ENCODE measurements around the gene BSND.

The BSND gene

DNA sequence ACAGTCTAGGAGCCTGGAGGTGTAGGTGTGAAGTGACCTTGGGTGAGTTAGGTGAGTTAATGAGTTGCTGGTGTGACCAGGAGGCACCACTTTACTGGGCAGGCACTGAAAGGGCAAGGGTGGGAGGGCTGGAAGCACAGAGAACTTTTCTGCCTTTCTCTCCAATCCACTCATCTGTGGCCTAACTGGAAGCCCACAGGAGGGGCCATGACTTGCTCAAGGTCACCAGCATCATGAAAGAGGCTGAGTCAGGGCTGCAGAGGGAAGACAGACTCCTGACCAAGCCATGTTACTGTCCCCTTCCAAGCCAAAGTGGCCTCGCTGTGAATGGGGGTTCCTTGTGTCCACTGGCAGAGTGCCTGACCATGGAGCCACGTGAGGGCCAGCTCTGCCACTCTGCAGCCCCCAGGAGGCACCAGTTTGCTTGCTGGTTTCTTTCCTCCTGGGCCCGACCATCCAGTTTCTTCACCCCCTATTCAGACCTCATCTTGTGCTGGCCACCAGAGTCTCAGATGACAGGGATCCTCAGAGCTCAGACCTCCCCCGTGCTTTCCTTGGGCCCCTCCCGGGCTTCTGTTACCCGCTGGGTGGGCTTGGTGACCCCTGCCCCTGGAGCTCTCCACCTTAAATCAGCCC, 4.3 kb upstream of the BSND start:
- no peak for DNase-seq

GRCh38 chr1:54995013-54995760, 3.5 kb upstream of the BSND start:
- no peak for DNase-seq

DNA sequence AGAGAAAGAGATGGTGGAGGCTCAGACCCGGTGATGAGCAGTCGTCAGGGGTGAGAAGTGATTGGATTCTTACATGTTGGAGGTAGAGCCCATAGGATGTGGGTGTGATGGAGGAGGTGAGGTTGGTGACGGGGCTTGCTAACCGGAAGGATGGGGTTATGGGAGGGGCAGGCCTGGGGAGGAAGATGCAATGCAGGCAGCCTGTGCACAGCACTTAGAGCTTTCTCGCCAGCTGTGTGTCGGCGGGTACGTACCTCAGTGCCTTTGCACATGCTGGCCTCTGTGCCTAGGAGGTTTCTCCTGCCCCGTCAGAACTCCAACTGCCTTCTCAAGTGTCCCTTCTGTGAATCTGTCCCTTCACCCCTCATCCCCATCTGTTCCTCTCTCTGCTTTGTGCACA, 2.9 kb upstream of the BSND start:
- DNase-seq: no peak

GRCh38 chr1:54996359-54996868, 2.3 kb upstream of the BSND start:
- peak; percentile 84 for DNase-seq

DNA sequence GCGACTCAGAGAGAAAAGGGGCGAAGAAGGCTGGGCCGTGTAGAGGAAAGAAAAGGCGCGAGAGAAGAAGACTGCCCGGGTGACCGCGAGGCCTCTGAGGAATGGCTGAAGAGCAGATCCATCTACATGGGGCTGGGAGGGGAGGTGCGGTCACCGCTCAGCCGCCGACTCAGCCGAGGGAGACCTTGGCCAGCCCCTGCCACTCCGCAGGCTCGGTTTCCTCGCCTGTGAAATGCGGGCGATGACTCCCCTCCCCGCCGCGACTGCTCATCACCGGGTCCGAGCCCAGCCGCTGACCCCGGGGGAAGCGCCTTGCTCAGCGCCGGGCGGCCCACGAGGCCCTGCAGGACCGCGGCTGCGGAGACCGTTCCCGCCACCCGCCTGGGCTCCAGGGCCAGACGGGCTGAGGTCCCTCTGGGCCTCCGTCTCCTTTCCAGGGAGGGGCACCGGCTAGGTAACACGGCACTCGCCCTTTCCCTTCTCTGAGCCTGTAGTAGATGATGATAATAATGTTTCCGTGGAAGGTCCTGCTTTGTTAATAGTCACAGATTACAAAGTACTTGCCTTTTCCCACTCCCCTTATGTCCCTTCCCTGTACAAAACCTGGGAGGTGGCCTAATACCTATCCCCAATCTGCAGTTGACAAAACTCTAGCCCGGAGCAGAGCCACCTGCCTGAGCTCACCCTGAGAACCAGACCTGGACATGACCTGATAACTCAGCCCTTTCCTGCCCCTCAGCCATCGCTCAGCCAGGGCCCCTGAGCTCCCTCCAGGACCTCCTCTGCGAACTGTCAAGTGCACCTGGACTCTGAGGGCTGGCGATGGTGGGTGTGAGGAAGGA, 1.6 kb upstream of the BSND start:
- DNase-seq: no peak

GRCh38 chr1:54997711-54997986, 1.1 kb upstream of the BSND start:
- no peak for DNase-seq

GRCh38 chr1:54998100-54998499, 633 bp upstream of the BSND start:
- no peak for DNase-seq

GRCh38 chr1:55000110-55001085, 1.7 kb downstream of the BSND start:
- DNase-seq: no peak

DNA sequence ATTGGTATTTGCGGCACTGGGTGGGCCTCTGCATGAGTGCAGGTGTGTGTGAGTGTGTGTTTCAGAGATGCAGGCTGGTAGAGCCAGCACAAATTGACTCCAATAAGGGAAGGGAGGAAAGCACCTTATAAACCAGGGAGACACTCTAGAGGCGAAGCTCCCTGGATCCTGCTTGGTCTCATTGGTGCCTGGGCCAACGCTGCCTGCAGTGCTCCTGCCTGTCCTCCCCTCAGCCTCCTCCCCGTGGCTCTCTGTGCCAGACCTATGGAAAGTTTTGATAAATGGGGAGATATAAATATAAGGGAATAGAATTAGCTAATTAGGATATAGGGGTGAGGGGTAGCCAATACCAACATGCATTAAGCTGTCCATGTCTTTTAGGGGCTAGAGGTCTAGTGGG, 2.6 kb downstream of the BSND start:
- DNase-seq: no peak

DNA sequence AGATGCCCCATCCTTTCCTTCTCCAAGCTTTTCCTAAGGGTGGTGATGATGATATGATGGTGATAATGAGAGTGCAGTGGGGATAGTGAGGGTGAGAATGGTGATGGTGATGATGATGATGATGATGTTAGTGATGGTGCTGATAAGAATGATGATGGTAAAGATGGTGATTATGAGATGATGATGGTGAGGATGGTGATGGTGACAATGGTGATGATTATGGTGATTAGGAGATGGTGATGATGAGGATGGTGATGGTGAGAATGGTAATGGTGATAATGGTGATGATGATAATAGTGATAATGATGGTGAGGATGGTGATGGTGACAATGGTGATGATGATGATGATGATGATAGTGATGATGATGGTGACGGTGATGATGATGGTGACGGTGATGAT, 4.0 kb downstream of the BSND start:
- DNase-seq: no peak

DNA sequence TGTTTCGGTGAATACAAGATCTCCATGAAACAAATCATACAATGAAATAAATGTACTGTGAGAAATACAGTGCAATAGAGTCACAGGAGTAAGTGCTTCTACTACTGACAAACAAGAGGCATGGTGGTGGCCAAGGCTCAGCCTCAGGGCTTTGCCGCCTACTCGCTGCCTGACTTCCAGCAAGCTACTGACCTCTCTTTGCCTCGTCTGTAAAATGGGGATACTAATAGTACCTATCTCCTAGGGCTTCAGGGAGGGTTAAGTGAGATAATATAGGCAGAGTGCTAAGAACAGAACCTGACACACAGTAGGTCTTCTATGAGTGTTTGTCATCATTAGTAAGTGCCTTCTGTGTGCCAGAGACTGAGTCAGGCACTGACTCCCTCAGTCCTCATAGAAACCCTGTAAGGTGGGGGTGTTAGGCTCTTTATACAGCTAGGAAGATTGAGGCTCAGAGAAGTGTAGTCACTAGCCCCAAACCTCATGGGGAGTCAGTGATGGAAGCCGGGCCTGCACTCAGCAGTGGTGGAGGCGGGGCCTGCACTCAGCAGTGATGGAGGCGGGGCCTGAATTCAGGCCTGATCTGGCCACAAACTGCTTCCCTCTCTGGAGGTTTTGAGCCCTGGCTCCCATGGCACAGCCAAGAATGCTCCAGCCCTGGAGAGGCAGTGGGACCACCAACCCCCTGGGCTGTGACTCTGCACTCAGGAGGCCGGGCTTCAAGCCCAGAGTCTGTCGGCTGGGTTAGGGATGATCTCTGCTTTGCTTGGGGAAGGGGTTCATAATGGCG, 6.8 kb downstream of the BSND start:
- no peak for DNase-seq

DNA sequence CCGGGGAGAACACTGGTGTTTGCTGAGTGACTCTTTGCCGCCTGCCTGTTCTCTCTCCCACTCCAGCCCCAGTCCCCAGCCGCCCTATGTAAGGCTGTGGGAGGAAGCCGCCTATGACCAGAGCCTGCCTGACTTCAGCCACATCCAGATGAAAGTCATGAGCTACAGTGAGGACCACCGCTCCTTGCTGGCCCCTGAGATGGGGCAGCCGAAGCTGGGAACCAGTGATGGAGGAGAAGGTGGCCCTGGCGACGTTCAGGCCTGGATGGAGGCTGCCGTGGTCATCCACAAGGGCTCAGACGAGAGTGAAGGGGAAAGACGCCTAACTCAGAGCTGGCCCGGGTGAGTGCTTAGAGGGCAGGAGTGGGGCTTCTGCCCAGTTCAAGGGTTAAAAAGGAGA, 8.2 kb downstream of the BSND start:
- no peak for DNase-seq

DNA sequence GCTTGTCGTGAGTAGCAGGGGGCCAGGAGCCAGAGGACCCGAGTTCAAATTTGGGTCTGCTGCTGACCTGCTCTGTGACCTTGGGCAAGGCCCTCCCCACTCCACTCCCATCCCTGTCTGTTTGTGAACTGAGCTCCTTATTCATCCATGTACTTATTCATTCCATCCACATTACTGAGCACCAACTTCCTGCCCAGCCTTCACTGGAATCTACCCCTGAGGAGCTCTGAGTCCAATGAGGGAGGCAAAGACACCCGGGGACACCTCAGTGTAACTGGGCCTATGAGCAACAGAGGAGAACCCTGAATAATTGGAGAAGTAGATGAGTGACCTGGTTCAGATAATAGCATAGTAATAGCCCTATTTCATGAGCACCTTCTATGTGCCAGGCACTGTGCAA, 8.9 kb downstream of the BSND start:
- DNase-seq: no peak

GRCh38 chr1:55010194-55010886, 11.6 kb downstream of the BSND start:
- no peak for DNase-seq

DNA sequence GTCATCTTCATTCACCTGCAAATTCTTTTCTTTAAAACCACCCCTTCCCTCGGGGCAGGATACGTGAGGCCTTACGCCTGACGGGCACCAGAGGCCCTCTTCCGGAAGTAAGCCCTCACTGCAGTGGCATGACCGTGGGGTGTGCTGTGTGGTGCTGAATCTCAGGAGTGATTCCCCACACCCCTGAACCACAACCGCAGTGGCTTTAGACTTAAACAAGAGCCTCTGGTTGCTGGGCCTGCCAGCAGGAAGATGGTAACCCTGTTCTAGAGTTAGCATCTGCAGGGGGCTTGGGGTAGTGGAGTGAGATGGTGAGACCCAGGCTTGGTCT, 12.1 kb downstream of the BSND start:
- no peak for DNase-seq

DNA sequence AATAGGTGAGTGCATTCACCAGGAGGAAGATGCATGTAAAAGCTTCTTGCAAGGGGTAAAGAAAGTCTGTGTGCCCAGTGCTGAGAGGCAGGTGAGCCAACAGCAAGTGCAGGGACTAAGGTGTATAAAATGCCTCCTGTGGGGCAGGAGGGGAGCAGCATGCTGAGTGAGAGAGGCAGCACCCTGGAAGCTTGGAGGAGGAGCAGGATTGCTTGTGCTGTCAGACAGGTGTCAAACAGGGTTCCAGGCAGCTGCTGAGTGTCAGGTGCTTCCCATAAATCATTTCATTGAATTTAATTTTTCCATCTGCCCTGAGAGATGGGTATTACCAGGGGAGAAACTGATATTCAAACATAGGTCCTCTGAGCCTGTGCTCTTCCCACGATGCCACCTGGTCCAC, 13.9 kb downstream of the BSND start:
- no peak for DNase-seq

DNA sequence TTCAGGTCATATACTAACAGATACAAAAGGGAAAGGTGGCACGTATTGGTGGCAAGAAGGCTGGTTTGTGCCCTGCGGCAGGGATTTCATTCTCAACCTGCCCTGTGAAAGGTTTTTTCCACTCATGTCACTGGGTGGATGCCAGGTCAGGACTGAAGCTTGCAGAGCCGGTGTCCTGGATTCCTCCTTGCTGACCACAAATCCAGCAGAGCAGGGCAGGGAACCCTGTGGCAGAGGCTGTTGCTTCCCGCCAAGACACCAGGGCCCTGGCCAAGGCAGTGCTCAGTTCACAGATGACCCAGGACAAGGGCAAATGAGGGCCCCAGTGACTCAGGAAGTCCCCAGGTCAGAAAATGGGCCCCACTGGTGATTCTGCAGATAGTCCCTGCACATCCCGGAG, 16.4 kb downstream of the BSND start:
- no peak for DNase-seq

DNA sequence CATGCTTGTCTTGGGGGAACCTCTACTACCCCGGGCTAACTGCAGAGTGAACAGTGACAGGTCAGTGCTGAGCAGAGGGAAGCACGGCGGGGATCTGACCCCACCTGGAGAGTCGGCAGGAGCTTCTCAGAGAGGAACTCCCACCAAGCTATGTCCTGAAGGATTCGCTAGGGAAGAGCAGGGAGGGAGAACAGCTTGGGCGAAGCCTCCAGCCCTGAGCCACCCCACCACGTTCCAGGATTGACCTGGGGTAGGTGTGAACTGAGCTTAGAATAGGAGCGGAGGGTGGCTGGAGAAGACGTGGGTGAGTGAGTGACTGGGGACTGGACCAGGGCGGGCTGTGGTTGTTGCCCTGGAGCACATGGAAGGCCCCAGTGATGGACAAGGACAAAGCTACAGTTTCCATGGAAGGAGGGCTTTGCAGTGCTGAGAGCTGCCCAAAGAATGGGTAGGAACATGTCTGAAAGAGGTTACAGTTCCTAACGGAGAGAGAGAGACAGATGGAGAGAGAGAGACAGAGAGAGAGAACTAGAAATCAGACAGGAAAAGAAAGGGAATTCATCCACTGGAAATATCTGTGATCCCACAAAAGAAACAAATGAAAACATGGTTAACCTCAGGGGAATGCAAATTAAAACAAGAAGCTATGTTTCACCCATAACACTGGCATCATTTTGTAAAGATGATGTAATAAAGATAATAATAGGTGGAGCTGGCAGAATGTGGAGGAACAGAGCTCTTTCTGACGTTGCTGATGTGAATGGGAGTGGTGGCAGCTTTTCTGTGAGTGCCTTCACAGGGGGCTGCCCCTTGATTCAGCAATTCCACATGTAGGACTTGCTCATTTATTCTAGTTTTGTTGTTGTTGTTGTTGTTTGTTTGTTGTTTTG, 17.2 kb downstream of the BSND start:
- no peak for DNase-seq

DNA sequence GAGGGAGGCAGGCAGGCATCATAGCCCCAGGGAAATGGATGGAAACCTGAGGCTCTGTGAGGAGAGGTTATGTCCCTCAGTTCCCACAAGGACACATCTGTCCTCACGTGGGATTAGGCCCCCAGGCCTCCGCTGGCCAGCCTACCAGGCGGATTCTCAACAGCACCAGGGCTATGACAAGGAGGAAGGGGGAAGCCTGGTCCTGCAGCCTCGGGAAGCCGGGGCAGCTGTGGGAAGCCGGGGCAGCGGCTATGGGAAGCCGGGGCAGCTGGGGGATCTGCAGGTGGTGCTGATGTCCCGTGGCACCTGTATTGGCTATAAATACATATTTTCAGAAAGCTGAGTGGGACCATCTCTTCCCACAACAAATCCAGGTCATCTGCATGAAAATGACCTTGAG, 19.7 kb downstream of the BSND start:
- no peak for DNase-seq

DNA sequence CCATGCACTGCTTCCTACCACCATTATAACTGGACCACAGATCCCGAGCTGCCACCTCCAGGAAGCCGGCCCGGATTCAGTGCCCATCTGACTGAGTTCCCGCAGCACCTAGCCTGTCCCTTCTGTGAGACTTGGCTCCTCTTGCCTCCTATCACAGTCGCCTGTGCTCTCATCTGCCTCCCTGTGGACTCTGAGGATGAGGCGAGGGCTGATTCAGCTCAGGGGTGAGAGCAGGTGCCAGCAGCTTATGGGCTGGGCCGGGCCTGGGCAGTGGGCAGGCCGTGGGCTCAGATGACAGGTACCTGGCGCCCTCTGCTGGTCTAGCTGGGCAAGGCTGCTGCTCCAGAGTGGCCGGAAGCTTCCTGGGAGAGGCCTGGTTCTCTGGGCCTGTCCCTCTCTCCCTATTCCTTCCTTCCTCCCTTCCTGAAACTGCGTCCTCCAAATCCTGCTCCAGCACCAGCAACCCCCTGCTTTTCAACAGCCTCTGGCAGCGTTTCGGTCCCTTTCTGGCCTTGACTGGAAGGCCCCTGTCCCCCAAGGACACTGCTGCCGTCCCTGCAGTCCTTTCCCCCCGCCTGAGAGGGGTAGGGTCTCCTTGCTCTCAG, 23.3 kb downstream of the BSND start:
- DNase-seq: peak; percentile 78

Data from suppressor macrophage treated with lipopolysaccharide for 4 hours (primary cell).